Astrocyte (in vitro differentiated cells and primary cell): ENCODE results near the gene NSMCE1.

Experiments used
- CTCF ChIP-seq: IDR thresholded peaks from 2 replicates; pipeline ENCODE4 v1.5.1; 2011; ENCODE audit warnings: low read depth, mild to moderate bottlenecking, inconsistent platforms, low read length, moderate library complexity; ENCODE audit not compliant: insufficient read depth
- EZH2 ChIP-seq: IDR thresholded peaks from 2 replicates; pipeline ENCODE4 v1.6.1; 2012; ENCODE audit warnings: mild to moderate bottlenecking, low read length, inconsistent platforms; ENCODE audit not compliant: insufficient read depth

- TF ChIP-seq CTCF (no peak), EZH2 (no peak)
Measured at GRCh38 chr16:27259710-27260109, 8.9 kb downstream of the NSMCE1 start.
